Measurements from ENCODE around the gene COPG1. TPM values are rescaled to one million over a fixed set of nuclear protein-coding genes. Genes with fewer than 3 reads are reported as not detected.

COPG1 gene
- polyA plus RNA-seq, 1 of the 3 experiments (the other 2 are of a cell fraction), result 114 TPM

- no peak for DNase-seq
- POLR2A ChIA-PET, result no interaction called here
Observed at GRCh38 chr3:129234441-129234840, 15.0 kb upstream of the COPG1 start.

GRCh38 chr3:129235344-129235917, 14.0 kb upstream of the COPG1 start:
- no peaks in the 10 kb centered on the region for H3K79me2 ChIP-seq (ENCODE audit: insufficient read depth)
- H3K9ac ChIP-seq, result no peak overlapping the region
- ChIA-PET POLR2A (no interaction called here), CTCF (interaction anchor here (1.3 to 4.2 kb wide), 3 partner anchors 10 to 265 kb away, joined by 3 to 37 read pairs (median 3); no protein-coding TSS in a partner anchor)
- DNase-seq, result no peak
- 88% methylated on average over 4 of the region's 4 CpGs for WGBS (ENCODE audit: low lambda C conversion rate)
- H3K27me3 ChIP-seq (ENCODE audit: insufficient read depth), result no peaks in the 10 kb centered on the region
- no peaks in the 10 kb centered on the region for H3K9me3 ChIP-seq
- H3K4me2 ChIP-seq, result no peak overlapping the region
- H3K36me3 ChIP-seq (replicated peaks in 1 of 2; ENCODE audit: control insufficient read depth in 1 of 2, insufficient read depth in 2 of 2, low read length in 1 of 2), result no peaks in the 10 kb centered on the region
- 0 out of 4 replicates have a peak, but pooled peaks cover 0 to 7% of the 10 kb centered on the region in 2 experiments for H3K4me1 ChIP-seq (ENCODE audit: control insufficient read depth in 1 of 2, insufficient read depth in 2 of 2, low read depth in 1 of 2, low read length in 1 of 2)
- no peaks in the 10 kb centered on the region for H3K9me2 ChIP-seq
- H3F3A ChIP-seq (replicated peaks; ENCODE audit: insufficient read depth), result peaks cover 11% of the 10 kb centered on the region
- H3K27ac ChIP-seq (ENCODE audit: low read depth in 2 of 2, low read length in 1 of 2), result no peak overlapping the region
- no peak overlapping the region for H2AFZ ChIP-seq (ENCODE audit: low read depth)
- TF ChIP-seq PBX3 (IDR thresholded peaks at IDR 0.05) (no peak), NRF1 (IDR thresholded peaks at IDR 0.05; ENCODE audit: low read depth, low read length) (no peak), RXRA (IDR thresholded peaks at IDR 0.05; ENCODE audit: borderline replicate concordance, low read depth) (no peak), FOXM1 (IDR thresholded peaks at IDR 0.05; ENCODE audit: low read depth) (no peak), JUND (IDR thresholded peaks at IDR 0.05) (no peak), NFIC (IDR thresholded peaks at IDR 0.05; ENCODE audit: borderline replicate concordance) (no peak), ZBTB33 (IDR thresholded peaks at IDR 0.05; ENCODE audit: borderline replicate concordance, low read depth) (no peak), EZH2phosphoT487 (IDR thresholded peaks at IDR 0.05; ENCODE audit: borderline replicate concordance, low read depth) (no peak)
- no peaks in the 10 kb centered on the region for H4K20me1 ChIP-seq (ENCODE audit: insufficient read depth)
- H3K4me3 ChIP-seq (ENCODE audit: low read depth in 2 of 2, low read length in 1 of 2), result no peak overlapping the region

More at GRCh38 chr3:129234441-129234840, 15.0 kb upstream of the COPG1 start:
- Histone ChIP-seq H2AFZ (ENCODE audit: low read depth) (no peak overlapping the region), H3K27ac (ENCODE audit: low read depth in 2 of 2, low read length in 1 of 2) (no peak overlapping the region), H3K27me3 (ENCODE audit: insufficient read depth) (no peaks in the 10 kb centered on the region), H3K9me2 (no peaks in the 10 kb centered on the region), H3F3A (replicated peaks; ENCODE audit: insufficient read depth) (peaks cover 14% of the 10 kb centered on the region), H3K9me3 (no peaks in the 10 kb centered on the region), H3K9ac (no peak overlapping the region), H3K4me3 (ENCODE audit: low read depth in 2 of 2, low read length in 1 of 2) (no peak overlapping the region), H4K20me1 (ENCODE audit: insufficient read depth) (no peaks in the 10 kb centered on the region), H3K36me3 (replicated peaks in 1 of 2; ENCODE audit: control insufficient read depth in 1 of 2, insufficient read depth in 2 of 2, low read length in 1 of 2) (no peaks in the 10 kb centered on the region), H3K4me2 (no peak overlapping the region), H3K79me2 (ENCODE audit: insufficient read depth) (no peaks in the 10 kb centered on the region), H3K4me1 (ENCODE audit: control insufficient read depth in 1 of 2, insufficient read depth in 2 of 2, low read depth in 1 of 2, low read length in 1 of 2) (0 out of 4 replicates have a peak, but pooled peaks cover 0 to 5% of the 10 kb centered on the region in 2 experiments)
- CTCF ChIA-PET, result interaction anchor here (1.4 to 4.2 kb wide), 2 partner anchors 11 to 264 kb away, joined by 3 to 37 read pairs; no protein-coding TSS in a partner anchor
- TF ChIP-seq SMC3 (IDR thresholded peaks at IDR 0.05; ENCODE audit: low read depth, low read length), result no peak
- no peak for TF ChIP-seq ELF1 (IDR thresholded peaks at IDR 0.05)
- TF ChIP-seq, protein P1, sequence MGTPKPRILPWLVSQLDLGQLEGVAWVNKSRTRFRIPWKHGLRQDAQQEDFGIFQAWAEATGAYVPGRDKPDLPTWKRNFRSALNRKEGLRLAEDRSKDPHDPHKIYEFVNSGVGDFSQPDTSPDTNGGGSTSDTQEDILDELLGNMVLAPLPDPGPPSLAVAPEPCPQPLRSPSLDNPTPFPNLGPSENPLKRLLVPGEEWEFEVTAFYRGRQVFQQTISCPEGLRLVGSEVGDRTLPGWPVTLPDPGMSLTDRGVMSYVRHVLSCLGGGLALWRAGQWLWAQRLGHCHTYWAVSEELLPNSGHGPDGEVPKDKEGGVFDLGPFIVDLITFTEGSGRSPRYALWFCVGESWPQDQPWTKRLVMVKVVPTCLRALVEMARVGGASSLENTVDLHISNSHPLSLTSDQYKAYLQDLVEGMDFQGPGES (IDR thresholded peaks at IDR 0.05; ENCODE audit: low read depth, low read length), result no peak
- no peak for TF ChIP-seq EZH2phosphoT487 (IDR thresholded peaks at IDR 0.05; ENCODE audit: borderline replicate concordance, low read depth)
- TF ChIP-seq JUND (IDR thresholded peaks at IDR 0.05), result no peak
- no peak for TF ChIP-seq POLR2AphosphoS5 (IDR thresholded peaks at IDR 0.05; ENCODE audit: low read depth, low read length)
- no peak for TF ChIP-seq PBX3 (IDR thresholded peaks at IDR 0.05)
- no peak for TF ChIP-seq FOSL2 (IDR thresholded peaks at IDR 0.05; ENCODE audit: borderline replicate concordance, low read depth)
- TF ChIP-seq, protein P2, sequence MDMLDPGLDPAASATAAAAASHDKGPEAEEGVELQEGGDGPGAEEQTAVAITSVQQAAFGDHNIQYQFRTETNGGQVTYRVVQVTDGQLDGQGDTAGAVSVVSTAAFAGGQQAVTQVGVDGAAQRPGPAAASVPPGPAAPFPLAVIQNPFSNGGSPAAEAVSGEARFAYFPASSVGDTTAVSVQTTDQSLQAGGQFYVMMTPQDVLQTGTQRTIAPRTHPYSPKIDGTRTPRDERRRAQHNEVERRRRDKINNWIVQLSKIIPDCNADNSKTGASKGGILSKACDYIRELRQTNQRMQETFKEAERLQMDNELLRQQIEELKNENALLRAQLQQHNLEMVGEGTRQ (IDR thresholded peaks at IDR 0.05; ENCODE audit: borderline replicate concordance, low read depth, low read length), result no peak
- no peak for TF ChIP-seq RFX5 (IDR thresholded peaks at IDR 0.05; ENCODE audit: low read length)
- 92% methylated on average over 3 of the region's 3 CpGs for WGBS (ENCODE audit: low lambda C conversion rate)
